Measurements from ENCODE around the gene C2.
A peak's percentile ranks its signal among the peaks of the same experiment; 100 is the strongest.

Gene C2

GRCh38 chr6:31952140-31952805, 24.8 kb downstream of the C2 start:
- ATAC-seq: peak; percentile 89
- TF ChIP-seq ESRRG (CRISPR knock-in tag; IDR thresholded peaks at IDR 0.05): no peak
- TF ChIP-seq ZFP3 (CRISPR knock-in tag; IDR thresholded peaks at IDR 0.05): no peak
- no peak for TF ChIP-seq POU6F1 (CRISPR knock-in tag; IDR thresholded peaks at IDR 0.05; ENCODE audit: borderline replicate concordance, low read depth)
- TF ChIP-seq PPARA (CRISPR knock-in tag; IDR thresholded peaks at IDR 0.05; ENCODE audit: borderline replicate concordance): no peak
- TF ChIP-seq OSR1 (CRISPR knock-in tag; IDR thresholded peaks at IDR 0.05): no peak
- no peak for TF ChIP-seq PATZ1 (CRISPR knock-in tag; IDR thresholded peaks at IDR 0.05; ENCODE audit: borderline replicate concordance)
- no peak for TF ChIP-seq ZNF70 (CRISPR knock-in tag; IDR thresholded peaks at IDR 0.05)
- TF ChIP-seq ZC3H10 (CRISPR knock-in tag; IDR thresholded peaks at IDR 0.05): no peak
- no peak for TF ChIP-seq ZNF8 (CRISPR knock-in tag; IDR thresholded peaks at IDR 0.05)
- TF ChIP-seq GLIS3 (CRISPR knock-in tag; IDR thresholded peaks at IDR 0.05): no peak
- TF ChIP-seq RARB (CRISPR knock-in tag; IDR thresholded peaks at IDR 0.05): no peak
- TF ChIP-seq ZNF565 (CRISPR knock-in tag; conservative IDR thresholded peaks at IDR 0.05; ENCODE audit: low read depth): no peak

GRCh38 chr6:31952890-31953289, 25.4 kb downstream of the C2 start:
- no peak for ATAC-seq
- TF ChIP-seq ZNF70 (CRISPR knock-in tag; IDR thresholded peaks at IDR 0.05) (no peak), POU6F1 (CRISPR knock-in tag; IDR thresholded peaks at IDR 0.05; ENCODE audit: borderline replicate concordance, low read depth) (no peak), ZNF8 (CRISPR knock-in tag; IDR thresholded peaks at IDR 0.05) (no peak), RARB (CRISPR knock-in tag; IDR thresholded peaks at IDR 0.05) (no peak), SNAI2 (CRISPR knock-in tag; IDR thresholded peaks at IDR 0.05) (no peak)
- TF ChIP-seq, protein P1, sequence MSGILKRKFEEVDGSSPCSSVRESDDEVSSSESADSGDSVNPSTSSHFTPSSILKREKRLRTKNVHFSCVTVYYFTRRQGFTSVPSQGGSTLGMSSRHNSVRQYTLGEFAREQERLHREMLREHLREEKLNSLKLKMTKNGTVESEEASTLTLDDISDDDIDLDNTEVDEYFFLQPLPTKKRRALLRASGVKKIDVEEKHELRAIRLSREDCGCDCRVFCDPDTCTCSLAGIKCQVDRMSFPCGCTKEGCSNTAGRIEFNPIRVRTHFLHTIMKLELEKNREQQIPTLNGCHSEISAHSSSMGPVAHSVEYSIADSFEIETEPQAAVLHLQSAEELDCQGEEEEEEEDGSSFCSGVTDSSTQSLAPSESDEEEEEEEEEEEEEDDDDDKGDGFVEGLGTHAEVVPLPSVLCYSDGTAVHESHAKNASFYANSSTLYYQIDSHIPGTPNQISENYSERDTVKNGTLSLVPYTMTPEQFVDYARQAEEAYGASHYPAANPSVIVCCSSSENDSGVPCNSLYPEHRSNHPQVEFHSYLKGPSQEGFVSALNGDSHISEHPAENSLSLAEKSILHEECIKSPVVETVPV (CRISPR knock-in tag; IDR thresholded peaks at IDR 0.05): no peak

DNA sequence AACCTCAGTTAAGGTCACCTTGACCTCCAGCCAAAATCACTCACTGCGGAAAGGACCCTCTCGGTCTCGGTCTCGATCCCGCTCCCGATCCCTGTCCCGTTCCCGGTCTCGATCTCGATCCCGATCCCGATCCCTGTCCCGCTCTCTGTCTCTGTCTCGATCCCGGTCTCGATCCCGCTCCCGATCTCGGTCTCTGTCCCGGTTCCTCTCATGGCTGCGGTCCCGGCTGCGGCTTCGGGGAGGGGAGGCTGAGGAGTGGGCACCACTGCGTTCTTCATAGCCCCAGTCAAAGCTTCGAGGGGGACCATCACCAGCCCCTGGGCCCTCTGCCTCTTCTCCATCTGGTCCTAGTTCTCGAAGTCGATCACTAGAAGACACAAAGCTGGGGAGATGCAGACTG, 27.0 kb downstream of the C2 start:
- no peak for TF ChIP-seq TCF4 (CRISPR knock-in tag; IDR thresholded peaks at IDR 0.05; ENCODE audit: borderline replicate concordance)
- TF ChIP-seq ESRRG (CRISPR knock-in tag; IDR thresholded peaks at IDR 0.05): no peak
- no peak for TF ChIP-seq TSHZ2 (CRISPR knock-in tag; IDR thresholded peaks at IDR 0.05)
- no peak for TF ChIP-seq CSDC2 (CRISPR knock-in tag; IDR thresholded peaks at IDR 0.05)
- no peak for TF ChIP-seq SNAI2 (CRISPR knock-in tag; IDR thresholded peaks at IDR 0.05)
- TF ChIP-seq ZC3H10 (CRISPR knock-in tag; IDR thresholded peaks at IDR 0.05): no peak
- TF ChIP-seq RARB (CRISPR knock-in tag; IDR thresholded peaks at IDR 0.05): no peak
- no peak for TF ChIP-seq ISL1 (CRISPR knock-in tag; IDR thresholded peaks at IDR 0.05)
- TF ChIP-seq OSR1 (CRISPR knock-in tag; IDR thresholded peaks at IDR 0.05): no peak
- no peak for TF ChIP-seq CREB5 (CRISPR knock-in tag; IDR thresholded peaks at IDR 0.05; ENCODE audit: low read depth)
- no peak for TF ChIP-seq ARNTL (CRISPR knock-in tag; IDR thresholded peaks at IDR 0.05; ENCODE audit: borderline replicate concordance, low read depth)
- no peak for TF ChIP-seq GLIS3 (CRISPR knock-in tag; IDR thresholded peaks at IDR 0.05)
- TF ChIP-seq, protein P1 (CRISPR knock-in tag; IDR thresholded peaks at IDR 0.05): no peak
- no peak for TF ChIP-seq ZNF565 (CRISPR knock-in tag; conservative IDR thresholded peaks at IDR 0.05; ENCODE audit: low read depth)
- TF ChIP-seq TOX (CRISPR knock-in tag; IDR thresholded peaks at IDR 0.05; ENCODE audit: borderline replicate concordance): no peak
- no peak for TF ChIP-seq ZNF8 (CRISPR knock-in tag; IDR thresholded peaks at IDR 0.05)
- no peak for TF ChIP-seq ZFP30 (CRISPR knock-in tag; IDR thresholded peaks at IDR 0.05)
- no peak for ATAC-seq

Measured in SK-N-SH treated with all-trans-retinoic acid at 6 μM for 48 hours (cell line).